Measurements from ENCODE around the gene ZDHHC4. TPM values are rescaled to one million over a fixed set of nuclear protein-coding genes. Genes with fewer than 3 reads are reported as not detected.
A peak's percentile ranks its signal among the peaks of the same experiment; 100 is the strongest.

Gene ZDHHC4
- total RNA-seq, 1 experiment from 2014 or later = 28.9 TPM

- BruUV-seq (replicated peaks) = no TSS peak
- DNase-seq = no peak
- intact Hi-C loops (cut with micrococcal nuclease) = no loop called here
- H3K27me3 ChIP-seq (ENCODE audit: low read length) = no peaks in the 10 kb centered on the region
- no peaks in the 10 kb centered on the region for H3K79me2 ChIP-seq (ENCODE audit: low read length)
- ChIA-PET POLR2A (ENCODE audit: unreplicated experiment) (no interaction called here), CTCF (no interaction called here)
- TF ChIP-seq EZH2phosphoT487 (IDR thresholded peaks at IDR 0.05; ENCODE audit: borderline replicate concordance, low read length) (no peak), EZH2 (IDR thresholded peaks at IDR 0.05; ENCODE audit: low read length, unreplicated experiment) (no peak), CTCF (conservative IDR thresholded peaks at IDR 0.05; ENCODE audit: low read depth, low read length) (no peak)
- no peaks in the 10 kb centered on the region for H4K20me1 ChIP-seq (ENCODE audit: low read length)
- H3K9ac ChIP-seq (ENCODE audit: low read length) = no peak overlapping the region
- H3K9me3 ChIP-seq (ENCODE audit: low read length) = no peaks in the 10 kb centered on the region
- H2AFZ ChIP-seq (ENCODE audit: low read length) = no peak overlapping the region
- H3K4me1 ChIP-seq (ENCODE audit: insufficient read depth, low read length) = no peaks in the 10 kb centered on the region
- no peak overlapping the region for H3K27ac ChIP-seq (ENCODE audit: low read length)
- no peaks in the 10 kb centered on the region for H3F3A ChIP-seq (ENCODE audit: low read length, unreplicated experiment)
- H3K4me3 ChIP-seq (ENCODE audit: low read length) = no peak overlapping the region
- no peaks in the 10 kb centered on the region for H3K9me2 ChIP-seq (replicated peaks; ENCODE audit: low read length)
- no peaks in the 10 kb centered on the region for H3K36me3 ChIP-seq (ENCODE audit: low read depth, low read length)
- ATAC-seq = peak; percentile 29; the same call in 1 of the 2 replicates
- no peak overlapping the region; the same call in 1 of the 2 replicates for H3K4me2 ChIP-seq (ENCODE audit: low read length)
Observed at GRCh38 chr7:6536262-6537260, 40.7 kb upstream of the ZDHHC4 start.

GRCh38 chr7:6542368-6542767 lies 34.9 kb upstream of the ZDHHC4 start:
- H2AFZ ChIP-seq (ENCODE audit: low read length) = no peak overlapping the region
- no peak overlapping the region for H3K4me2 ChIP-seq (ENCODE audit: low read length)
- ChIA-PET POLR2A (ENCODE audit: unreplicated experiment) (no interaction called here), CTCF (no interaction called here)
- no peak overlapping the region for H3K9ac ChIP-seq (ENCODE audit: low read length)
- no peaks in the 10 kb centered on the region for H3K36me3 ChIP-seq (ENCODE audit: low read depth, low read length)
- no peaks in the 10 kb centered on the region for H3K4me1 ChIP-seq (ENCODE audit: insufficient read depth, low read length)
- BruUV-seq (replicated peaks) = no TSS peak
- DNase-seq (no peak), ATAC-seq (no peak)
- no peaks in the 10 kb centered on the region for H3K27me3 ChIP-seq (ENCODE audit: low read length)
- intact Hi-C loops (cut with micrococcal nuclease) = no loop called here
- no peak for TF ChIP-seq CTCF (conservative IDR thresholded peaks at IDR 0.05; ENCODE audit: low read depth, low read length)
- TF ChIP-seq EZH2phosphoT487 (IDR thresholded peaks at IDR 0.05; ENCODE audit: borderline replicate concordance, low read length) = no peak
- TF ChIP-seq EZH2 (IDR thresholded peaks at IDR 0.05; ENCODE audit: low read length, unreplicated experiment) = no peak
- H3K27ac ChIP-seq (ENCODE audit: low read length) = no peak overlapping the region
- no peaks in the 10 kb centered on the region for H4K20me1 ChIP-seq (ENCODE audit: low read length)
- no peaks in the 10 kb centered on the region for H3K79me2 ChIP-seq (ENCODE audit: low read length)
- no peaks in the 10 kb centered on the region for H3F3A ChIP-seq (ENCODE audit: low read length, unreplicated experiment)
- H3K9me3 ChIP-seq (ENCODE audit: low read length) = no peaks in the 10 kb centered on the region
- H3K4me3 ChIP-seq (ENCODE audit: low read length) = no peak overlapping the region
- no peaks in the 10 kb centered on the region for H3K9me2 ChIP-seq (replicated peaks; ENCODE audit: low read length)
